Left lung (tissue), 10 donors: ENCODE results near the gene CGRRF1. TPM values are rescaled to one million over a fixed set of nuclear protein-coding genes. Genes with fewer than 3 reads are reported as not detected.
A peak's percentile ranks its signal among the peaks of the same experiment; 100 is the strongest.

Source experiments
- ATAC-seq: fragments of 200-7000 bp; cut with Tn5 transposase; one replicate; pipeline ENCODE4 v1.9.1; 2020; ENCODE audit warnings: moderate library complexity
- DNase-seq, 4 donors: peaks; one replicate each; pipeline ENCODE4 v3.0.0-alpha.2; 2013 to 2020
- H3K27ac ChIP-seq, 2 donors: fragments of 200-600 bp; sonication (generic) in 1 of 2; one replicate each; pipeline versions ENCODE4 v1.5.0 to v1.8.0; 2020 to 2021
- H3K27me3 ChIP-seq, 2 donors: fragments of 200-600 bp; sonication (generic) in 1 of 2; one replicate each; pipeline versions ENCODE4 v1.5.0 to v1.8.0; 2020 to 2021
- H3K36me3 ChIP-seq, 2 donors: fragments of 200-600 bp; sonication (generic) in 1 of 2; one replicate each; pipeline versions ENCODE4 v1.5.0 to v1.8.0; 2020 to 2021
- H3K4me1 ChIP-seq, 2 donors: fragments of 200-600 bp; one replicate each; pipeline ENCODE4 v1.8.0; 2021
- H3K4me3 ChIP-seq, 2 donors: fragments of 200-600 bp; sonication (generic) in 1 of 2; one replicate each; pipeline versions ENCODE4 v1.5.0 to v1.8.0; 2020 to 2021; ENCODE audit warnings: mild to moderate bottlenecking in 1 of 2
- H3K9me3 ChIP-seq, 2 donors: fragments of 200-600 bp; sonication (generic) in 1 of 2; one replicate each; pipeline versions ENCODE4 v1.5.0 to v1.8.0; 2020 to 2021
- intact Hi-C, 2 donors: fragments of 100-400 bp; cut with DNase I; formaldehyde crosslinking; loops; one replicate each; pipeline versions ENCODE4 v1.11.2 to v1.14.2; 2022
- polyA plus RNA-seq, 6 donors: library from polyadenylated mRNA; unstranded; fragments of 120-200 nt; gene quantifications; one replicate each; pipeline ENCODE4 v1.2.1, GENCODE V29; 2013; ENCODE audit not compliant: insufficient read length in 6 of 6
- total RNA-seq, 2 donors: library from RNA; stranded (reverse); fragmentation: NEBNext Ultra II Directional; extraction: Animal tissue kit (Norgen Biotek cat#: 25700); gene quantifications; one replicate each; pipeline ENCODE4 v1.2.1, GENCODE V29; 2021
- TF ChIP-seq, protein P1 (sequence below), 2 donors: fragments of 200-600 bp; sonication (generic) in 1 of 2; IDR thresholded peaks; one replicate each; pipeline versions ENCODE4 v1.5.0 to v1.8.0; 2021; ENCODE audit warnings: antibody characterized with exemption in 2 of 2
- donor health status: DM: no; HTN: yes; CAD: no.
- donor health status: DM: no; HTN: no; CAD: no.

Gene CGRRF1
- total and polyA plus RNA-seq, 8 donors = 17.5 to 31.7 (median 25.4) TPM

DNA sequence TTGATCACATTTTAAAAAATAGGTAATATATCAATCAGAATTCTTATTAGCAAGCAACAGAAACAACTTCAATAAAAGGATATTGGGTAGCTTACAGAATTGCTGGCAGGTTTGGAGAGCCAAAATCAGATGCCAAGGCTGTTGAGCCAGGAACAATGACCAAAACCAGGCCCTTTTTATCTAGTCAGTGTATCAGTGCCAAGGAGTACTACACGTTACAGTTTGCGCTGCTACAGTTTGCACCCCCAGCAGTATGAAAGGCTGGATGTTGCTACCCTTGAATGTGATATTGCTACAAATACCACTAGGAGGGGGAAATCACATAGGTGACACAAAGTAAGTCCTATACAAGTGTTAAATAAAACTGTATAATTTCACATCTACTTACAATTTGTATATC is 19.3 kb downstream of the CGRRF1 start:
- H3K36me3 ChIP-seq = peaks cover 0 to 30% of the 10 kb centered on the region in 2 donors
- H3K9me3 ChIP-seq = no peaks in the 10 kb centered on the region
- DNase-seq (no peak), ATAC-seq (no peak)
- no peak overlapping the region for H3K4me3 ChIP-seq
- intact Hi-C loops = no loop called here
- no peaks in the 10 kb centered on the region for H3K27me3 ChIP-seq
- no peak overlapping the region for H3K27ac ChIP-seq
- TF ChIP-seq, protein P1, sequence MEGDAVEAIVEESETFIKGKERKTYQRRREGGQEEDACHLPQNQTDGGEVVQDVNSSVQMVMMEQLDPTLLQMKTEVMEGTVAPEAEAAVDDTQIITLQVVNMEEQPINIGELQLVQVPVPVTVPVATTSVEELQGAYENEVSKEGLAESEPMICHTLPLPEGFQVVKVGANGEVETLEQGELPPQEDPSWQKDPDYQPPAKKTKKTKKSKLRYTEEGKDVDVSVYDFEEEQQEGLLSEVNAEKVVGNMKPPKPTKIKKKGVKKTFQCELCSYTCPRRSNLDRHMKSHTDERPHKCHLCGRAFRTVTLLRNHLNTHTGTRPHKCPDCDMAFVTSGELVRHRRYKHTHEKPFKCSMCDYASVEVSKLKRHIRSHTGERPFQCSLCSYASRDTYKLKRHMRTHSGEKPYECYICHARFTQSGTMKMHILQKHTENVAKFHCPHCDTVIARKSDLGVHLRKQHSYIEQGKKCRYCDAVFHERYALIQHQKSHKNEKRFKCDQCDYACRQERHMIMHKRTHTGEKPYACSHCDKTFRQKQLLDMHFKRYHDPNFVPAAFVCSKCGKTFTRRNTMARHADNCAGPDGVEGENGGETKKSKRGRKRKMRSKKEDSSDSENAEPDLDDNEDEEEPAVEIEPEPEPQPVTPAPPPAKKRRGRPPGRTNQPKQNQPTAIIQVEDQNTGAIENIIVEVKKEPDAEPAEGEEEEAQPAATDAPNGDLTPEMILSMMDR (IDR thresholded peaks at IDR 0.05) = no peak
- no peaks in the 10 kb centered on the region for H3K4me1 ChIP-seq

- no peak for DNase-seq
- Histone ChIP-seq H3K27me3 (no peaks in the 10 kb centered on the region), H3K27ac (no peak overlapping the region), H3K4me1 (no peaks in the 10 kb centered on the region), H3K4me3 (no peak overlapping the region), H3K9me3 (no peaks in the 10 kb centered on the region), H3K36me3 (peaks cover 0 to 22% of the 10 kb centered on the region in 2 donors)
- ATAC-seq = no peak
- TF ChIP-seq, protein P1 (IDR thresholded peaks at IDR 0.05) = no peak
- intact Hi-C loops = no loop called here
These were observed 20.1 kb downstream of the CGRRF1 start for GRCh38 chr14:54529811-54530210.

GRCh38 chr14:54532111-54533012 is 22.7 kb downstream of the CGRRF1 start:
- H3K4me3 ChIP-seq = no peak overlapping the region
- H3K9me3 ChIP-seq = no peaks in the 10 kb centered on the region
- H3K27me3 ChIP-seq = no peaks in the 10 kb centered on the region
- no peak for ATAC-seq
- intact Hi-C loops = no loop called here
- H3K27ac ChIP-seq = no peak overlapping the region
- no peak for DNase-seq
- H3K4me1 ChIP-seq = no peaks in the 10 kb centered on the region
- TF ChIP-seq, protein P1 (IDR thresholded peaks at IDR 0.05) = no peak
- peaks cover 0 to 10% of the 10 kb centered on the region in 2 donors for H3K36me3 ChIP-seq

- Histone ChIP-seq H3K27ac (no peak overlapping the region), H3K9me3 (no peaks in the 10 kb centered on the region), H3K4me3 (no peak overlapping the region), H3K27me3 (no peaks in the 10 kb centered on the region), H3K4me1 (no peaks in the 10 kb centered on the region), H3K36me3 (peaks cover 0 to 7% of the 10 kb centered on the region in 2 donors)
- intact Hi-C loops = no loop called here
- no peak for ATAC-seq
- TF ChIP-seq, protein P1 (IDR thresholded peaks at IDR 0.05) = no peak
- no peak for DNase-seq
These were observed 23.4 kb downstream of the CGRRF1 start for GRCh38 chr14:54533100-54533499.

DNA sequence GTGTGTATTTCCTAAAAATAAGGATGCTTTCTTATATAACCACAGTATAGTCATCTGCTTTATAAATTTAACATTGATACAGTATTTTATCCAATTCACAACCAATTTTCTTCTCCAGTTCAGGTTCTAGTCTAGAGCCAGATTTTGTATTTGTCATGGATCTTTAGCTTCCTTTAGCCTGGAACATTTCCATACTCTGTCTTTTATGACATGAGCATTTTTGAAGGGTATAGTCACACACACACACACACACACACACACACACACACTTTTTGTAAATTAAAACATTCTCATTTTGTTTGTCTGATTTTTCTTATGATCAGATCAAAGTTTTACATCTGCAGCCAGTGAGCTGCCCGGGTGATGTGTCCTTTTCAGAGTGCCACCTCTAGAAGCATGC is 25.4 kb downstream of the CGRRF1 start:
- H3K36me3 ChIP-seq = peaks cover 0 to 21% of the 10 kb centered on the region in 2 donors
- TF ChIP-seq, protein P1 (IDR thresholded peaks at IDR 0.05) = no peak
- H3K9me3 ChIP-seq = no peaks in the 10 kb centered on the region
- no peak overlapping the region for H3K27ac ChIP-seq
- intact Hi-C loops = no loop called here
- H3K27me3 ChIP-seq = no peaks in the 10 kb centered on the region
- H3K4me1 ChIP-seq = no peaks in the 10 kb centered on the region
- H3K4me3 ChIP-seq = no peak overlapping the region
- ATAC-seq (no peak), DNase-seq (peak in 1 of 4 donors; percentile 9)
